MM.1S (cell line): ENCODE data around the gene KLHL2.
A peak's percentile ranks its signal among the peaks of the same experiment; 100 is the strongest.

Source experiments
- DNase-seq: peaks from one replicate; pipeline ENCODE4 v3.0.0-alpha.2; 2015
- H2AFZ ChIP-seq: fragments of 300-600 bp; sonication (generic); 2 replicates; pipeline ENCODE4 v1.6.0; 2016; ENCODE audit warnings: antibody characterized with exemption, low read length
- H3F3A ChIP-seq: fragments of 300-600 bp; sonication (generic); 2 replicates; pipeline ENCODE4 v1.6.1; 2016; ENCODE audit warnings: mild to moderate bottlenecking, antibody characterized with exemption, low read length, moderate library complexity, mixed read lengths; ENCODE audit not compliant: insufficient read depth
- H3K27ac ChIP-seq: fragments of 300-600 bp; sonication (generic); 2 replicates; pipeline ENCODE4 v1.5.1; 2016; ENCODE audit warnings: mild to moderate bottlenecking, low read length
- H3K27me3 ChIP-seq: fragments of 300-600 bp; sonication (generic); replicated peaks from 2 replicates; pipeline ENCODE4 v1.6.0; 2016; ENCODE audit warnings: low read length; ENCODE audit not compliant: insufficient read depth
- H3K36me3 ChIP-seq: fragments of 300-600 bp; sonication (generic); replicated peaks from 2 replicates; pipeline ENCODE4 v1.6.1; 2016; ENCODE audit warnings: mild to moderate bottlenecking, low read length, mixed read lengths; ENCODE audit not compliant: insufficient read depth
- H3K4me1 ChIP-seq: fragments of 300-600 bp; sonication (generic); 2 replicates; pipeline ENCODE4 v1.6.1; 2016; ENCODE audit warnings: low read length, mixed read lengths
- H3K4me2 ChIP-seq: fragments of 300-600 bp; sonication (generic); 2 replicates; pipeline ENCODE4 v1.6.0; 2016; ENCODE audit warnings: low read depth, low read length
- H3K4me3 ChIP-seq: fragments of 300-600 bp; sonication (generic); 2 replicates; pipeline ENCODE4 v1.5.1; 2016; ENCODE audit warnings: low read length, mixed read lengths
- H3K79me2 ChIP-seq: fragments of 300-600 bp; sonication (generic); 2 replicates; pipeline ENCODE4 v1.6.1; 2016; ENCODE audit warnings: mixed run types, low read length, mixed read lengths
- H3K9ac ChIP-seq: fragments of 300-600 bp; sonication (generic); 2 replicates; pipeline ENCODE4 v1.6.1; 2016; ENCODE audit warnings: low read length, mixed read lengths
- H3K9me2 ChIP-seq: fragments of 300-600 bp; sonication (generic); replicated peaks from 2 replicates; pipeline ENCODE4 v1.6.1; 2016; ENCODE audit warnings: mild to moderate bottlenecking, low read length, mixed read lengths; ENCODE audit not compliant: insufficient read depth
- H3K9me3 ChIP-seq: fragments of 300-600 bp; sonication (generic); replicated peaks from 2 replicates; pipeline ENCODE4 v1.6.1; 2016; ENCODE audit warnings: mild to moderate bottlenecking, low read length, mixed read lengths; ENCODE audit not compliant: insufficient read depth
- H4K20me1 ChIP-seq: fragments of 300-600 bp; sonication (generic); 2 replicates; pipeline ENCODE4 v1.6.1; 2016; ENCODE audit warnings: mild to moderate bottlenecking, low read length, moderate library complexity, mixed read lengths; ENCODE audit not compliant: insufficient read depth
- EZH2 ChIP-seq: fragments of 300-600 bp; sonication (generic); optimal IDR thresholded peaks from 2 replicates; pipeline ENCODE3; 2017; ENCODE audit warnings: low read depth, mild to moderate bottlenecking, antibody characterized with exemption, low read length, mixed read lengths
- EZH2phosphoT487 ChIP-seq: fragments of 300-600 bp; sonication (generic); IDR thresholded peaks from 2 replicates; pipeline ENCODE4 v1.6.1; 2018; ENCODE audit warnings: antibody characterized with exemption, low read length
- TF ChIP-seq, protein P1 (sequence below): fragments of 300-600 bp; sonication (generic); IDR thresholded peaks from 2 replicates; pipeline ENCODE4 v1.5.1; 2016; ENCODE audit warnings: antibody characterized with exemption, low read length, mixed read lengths

KLHL2 gene

DNA sequence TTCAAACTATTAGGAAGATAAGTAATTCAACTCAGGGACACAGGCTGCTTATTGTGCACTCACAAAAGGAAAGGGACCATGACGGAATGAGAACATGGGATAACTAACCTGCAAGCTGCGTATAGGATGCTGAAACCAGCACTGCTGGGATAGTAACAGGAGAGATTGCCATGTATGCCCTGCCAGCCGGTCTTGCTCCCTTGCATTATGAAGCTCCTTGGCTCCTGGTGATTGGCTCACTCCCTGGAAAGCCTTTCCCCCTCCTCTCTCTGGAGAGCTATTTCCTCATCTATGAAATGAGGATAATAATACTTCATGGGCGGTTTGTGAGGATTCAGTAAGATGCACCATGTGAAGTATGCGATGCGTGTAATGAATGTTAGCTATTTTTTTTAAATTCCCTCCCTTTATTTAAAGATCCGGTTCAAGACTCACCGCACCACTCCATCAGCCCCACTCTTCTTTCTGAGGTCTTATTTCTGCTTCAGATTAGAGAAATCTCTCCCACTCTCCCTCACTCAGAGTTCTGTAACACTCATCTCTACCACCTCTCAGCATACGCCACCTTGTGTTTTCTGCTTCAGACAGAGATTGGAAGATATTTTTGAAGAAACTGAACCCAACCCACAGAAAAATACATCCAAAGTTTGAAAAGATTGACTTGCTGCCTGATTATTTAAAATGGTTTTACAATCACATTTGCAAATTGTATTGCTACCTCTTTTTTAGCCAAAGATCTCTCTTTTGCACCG is 138.5 kb downstream of the KLHL2 start:
- Histone ChIP-seq H4K20me1 (no peaks in the 10 kb centered on the region), H3K27me3 (no peaks in the 10 kb centered on the region), H3K27ac (no peak overlapping the region), H3K4me1 (no peaks in the 10 kb centered on the region), H3F3A (peaks cover 2% of the 10 kb centered on the region; the same call in 1 of the 2 replicates), H3K4me3 (no peak overlapping the region), H3K9ac (no peak overlapping the region), H3K4me2 (no peak overlapping the region), H3K79me2 (no peaks in the 10 kb centered on the region), H3K36me3 (peaks cover 4% of the 10 kb centered on the region; the same call in 1 of the 2 replicates), H2AFZ (no peak overlapping the region), H3K9me2 (no peaks in the 10 kb centered on the region), H3K9me3 (no peaks in the 10 kb centered on the region)
- no peak for DNase-seq
- TF ChIP-seq, protein P1, sequence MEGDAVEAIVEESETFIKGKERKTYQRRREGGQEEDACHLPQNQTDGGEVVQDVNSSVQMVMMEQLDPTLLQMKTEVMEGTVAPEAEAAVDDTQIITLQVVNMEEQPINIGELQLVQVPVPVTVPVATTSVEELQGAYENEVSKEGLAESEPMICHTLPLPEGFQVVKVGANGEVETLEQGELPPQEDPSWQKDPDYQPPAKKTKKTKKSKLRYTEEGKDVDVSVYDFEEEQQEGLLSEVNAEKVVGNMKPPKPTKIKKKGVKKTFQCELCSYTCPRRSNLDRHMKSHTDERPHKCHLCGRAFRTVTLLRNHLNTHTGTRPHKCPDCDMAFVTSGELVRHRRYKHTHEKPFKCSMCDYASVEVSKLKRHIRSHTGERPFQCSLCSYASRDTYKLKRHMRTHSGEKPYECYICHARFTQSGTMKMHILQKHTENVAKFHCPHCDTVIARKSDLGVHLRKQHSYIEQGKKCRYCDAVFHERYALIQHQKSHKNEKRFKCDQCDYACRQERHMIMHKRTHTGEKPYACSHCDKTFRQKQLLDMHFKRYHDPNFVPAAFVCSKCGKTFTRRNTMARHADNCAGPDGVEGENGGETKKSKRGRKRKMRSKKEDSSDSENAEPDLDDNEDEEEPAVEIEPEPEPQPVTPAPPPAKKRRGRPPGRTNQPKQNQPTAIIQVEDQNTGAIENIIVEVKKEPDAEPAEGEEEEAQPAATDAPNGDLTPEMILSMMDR = no peak
- TF ChIP-seq EZH2phosphoT487 (no peak), EZH2 (no peak)

DNA sequence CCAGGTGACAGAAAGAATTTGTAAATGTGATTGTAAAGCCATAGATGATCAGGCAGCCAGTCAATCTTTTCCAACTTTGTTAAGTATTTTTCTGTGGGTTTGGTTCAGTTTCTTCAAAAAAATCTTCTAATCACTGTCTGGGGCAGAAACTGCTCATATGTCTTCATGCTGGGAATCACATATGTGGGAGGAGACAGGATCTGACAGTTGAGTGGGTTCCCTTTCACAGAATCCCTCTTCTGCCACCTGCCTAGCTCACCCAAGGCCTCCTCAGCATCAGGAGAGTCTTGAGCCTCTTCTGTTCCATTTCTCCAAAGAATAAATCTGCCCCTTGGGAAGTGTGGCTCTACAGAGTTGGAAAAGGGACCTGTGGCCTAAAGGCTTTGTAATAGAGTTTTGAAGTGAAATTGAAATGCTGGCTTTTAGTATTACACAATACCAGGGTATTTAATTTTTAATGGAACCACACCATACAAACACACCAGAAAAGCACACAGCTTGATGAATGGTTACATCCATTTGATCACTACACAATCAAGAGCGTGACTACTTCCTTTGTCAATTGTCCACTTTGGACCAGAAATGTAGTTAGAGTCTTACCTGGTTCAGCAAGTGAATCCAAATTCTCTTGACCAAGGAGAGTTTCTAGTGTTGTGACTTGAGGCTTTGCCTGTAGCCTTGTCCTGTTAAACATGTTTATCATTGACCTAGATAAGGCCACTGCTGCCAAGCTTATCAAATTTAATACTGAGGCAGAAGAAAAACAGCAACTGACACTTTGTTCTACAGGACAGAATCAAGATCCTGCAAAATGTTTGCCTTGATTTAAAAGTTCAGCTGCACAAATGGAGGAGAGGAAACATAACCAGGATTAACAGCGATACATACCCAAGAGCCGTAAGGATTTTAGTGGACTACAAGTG is 140.5 kb downstream of the KLHL2 start:
- no peaks in the 10 kb centered on the region for H3K9me3 ChIP-seq
- DNase-seq = no peak
- H3K4me3 ChIP-seq = no peak overlapping the region
- 0 out of 2 replicates have a peak, but pooled peaks cover 2% of the 10 kb centered on the region for H3F3A ChIP-seq
- H2AFZ ChIP-seq = no peak overlapping the region
- no peak overlapping the region for H3K9ac ChIP-seq
- H3K9me2 ChIP-seq = no peaks in the 10 kb centered on the region
- TF ChIP-seq, protein P1 = no peak
- TF ChIP-seq EZH2 (no peak), EZH2phosphoT487 (no peak)
- no peaks in the 10 kb centered on the region for H4K20me1 ChIP-seq
- no peaks in the 10 kb centered on the region for H3K79me2 ChIP-seq
- no peak overlapping the region for H3K4me2 ChIP-seq
- no peaks in the 10 kb centered on the region for H3K27me3 ChIP-seq
- H3K27ac ChIP-seq = no peak overlapping the region
- H3K4me1 ChIP-seq = no peaks in the 10 kb centered on the region
- H3K36me3 ChIP-seq = no peaks in the 10 kb centered on the region

- Histone ChIP-seq H3K4me2 (no peak overlapping the region), H3K27me3 (no peaks in the 10 kb centered on the region), H2AFZ (no peak overlapping the region), H4K20me1 (no peaks in the 10 kb centered on the region), H3K9me3 (no peaks in the 10 kb centered on the region), H3F3A (no peaks in the 10 kb centered on the region), H3K9ac (no peak overlapping the region), H3K79me2 (no peaks in the 10 kb centered on the region), H3K9me2 (no peaks in the 10 kb centered on the region), H3K27ac (no peak overlapping the region), H3K36me3 (no peaks in the 10 kb centered on the region), H3K4me1 (no peaks in the 10 kb centered on the region), H3K4me3 (no peak overlapping the region)
- TF ChIP-seq, protein P1 = peak; percentile 22
- TF ChIP-seq EZH2phosphoT487 = no peak
- no peak for DNase-seq
Measured at GRCh38 chr4:165351359-165352130, 144.2 kb downstream of the KLHL2 start.
